HUES6 (cell line): Measurements from ENCODE around the gene SLAMF7.
"Not testable (repeated sequence)": the region's sequence is repeated elsewhere in the genome, so short reads cannot be mapped to it uniquely, and the experiment has no call there.

Experiments used
- H3K27ac ChIP-seq: 2 replicates; pipeline ENCODE4 v1.7.0; 2013; ENCODE audit warnings: low read depth, mild to moderate bottlenecking, low read length, inconsistent platforms
- H3K27me3 ChIP-seq: 2 replicates; pipeline ENCODE4 v1.6.1; 2013; ENCODE audit warnings: low read length; ENCODE audit not compliant: control insufficient read depth, insufficient read depth
- H3K36me3 ChIP-seq: 2 replicates; pipeline ENCODE4 v1.6.1; 2013; ENCODE audit warnings: low read length; ENCODE audit not compliant: control insufficient read depth, insufficient read depth
- H3K4me1 ChIP-seq: 2 replicates; pipeline ENCODE4 v1.6.1; 2013; ENCODE audit warnings: low read length; ENCODE audit not compliant: control insufficient read depth, insufficient read depth
- H3K4me3 ChIP-seq: 2 replicates; pipeline ENCODE4 v1.5.1; 2013; ENCODE audit warnings: low read depth, low read length
- H3K9ac ChIP-seq: one replicate; pipeline ENCODE4 v1.6.1; 2013; ENCODE audit warnings: mild to moderate bottlenecking, low read length
- H3K9me3 ChIP-seq: 2 replicates; pipeline ENCODE4 v1.6.1; 2013; ENCODE audit warnings: low read depth, low read length; ENCODE audit not compliant: control insufficient read depth, insufficient read depth

Gene SLAMF7

DNA sequence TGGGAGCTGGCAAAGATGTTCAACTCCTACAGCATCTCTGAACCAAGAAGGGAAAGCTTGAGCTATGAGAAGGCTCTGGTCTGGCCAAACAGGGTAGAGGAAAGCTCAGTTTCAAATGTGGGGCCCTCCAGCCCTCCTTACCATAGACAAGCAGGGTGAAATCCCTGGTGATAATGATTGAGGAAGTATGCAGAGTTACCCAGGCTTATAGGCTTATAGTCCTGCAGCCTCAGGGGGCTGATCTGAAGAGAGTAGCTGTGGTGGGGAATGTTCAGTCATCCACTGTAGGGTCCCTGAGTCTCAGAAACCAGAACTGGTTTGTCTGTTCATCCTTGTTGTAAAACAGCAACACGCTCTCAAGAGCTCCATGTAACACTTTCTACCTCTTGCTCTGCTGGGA is 37.1 kb downstream of the SLAMF7 start:
- Histone ChIP-seq H3K27ac (no peak overlapping the region), H3K36me3 (no peaks in the 10 kb centered on the region), H3K9me3 (no peaks in the 10 kb centered on the region; the same call in 1 of the 2 replicates), H3K4me1 (peaks cover 5% of the 10 kb centered on the region; the same call in 1 of the 2 replicates), H3K27me3 (no peaks in the 10 kb centered on the region), H3K9ac (no peak overlapping the region), H3K4me3 (no peak overlapping the region)

DNA sequence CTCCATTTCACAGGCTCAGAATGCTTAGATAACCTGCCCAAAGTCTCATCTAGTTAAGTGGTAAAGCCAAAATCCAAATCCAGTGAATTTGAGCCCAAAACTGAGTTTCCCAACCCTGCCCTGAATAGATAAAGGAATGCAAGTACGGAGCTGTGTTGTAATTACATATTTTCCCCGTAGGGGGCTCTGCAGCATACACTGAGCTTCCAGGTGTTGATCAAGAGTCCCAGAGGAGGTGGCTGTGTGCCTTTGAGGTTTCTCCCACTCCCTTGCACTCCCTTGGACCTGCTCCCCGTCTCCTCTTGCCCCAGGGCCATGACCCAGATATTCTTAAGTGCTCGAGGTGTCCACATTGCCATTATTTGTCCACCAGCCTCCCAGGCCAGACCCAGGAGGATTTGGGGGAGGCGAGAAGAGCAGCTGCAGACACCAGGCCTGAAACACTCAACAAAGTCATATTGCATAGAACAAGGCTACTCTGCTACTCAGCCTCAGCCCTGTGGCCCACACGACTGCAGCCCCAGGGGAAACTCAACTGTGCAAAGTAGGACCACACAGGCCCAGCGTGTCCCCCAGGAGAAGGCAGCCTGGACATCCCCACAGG is 38.5 kb downstream of the SLAMF7 start:
- 0 out of 2 replicates have a peak, but pooled peaks cover 5% of the 10 kb centered on the region for H3K9me3 ChIP-seq
- no peaks in the 10 kb centered on the region for H3K27me3 ChIP-seq
- H3K4me1 ChIP-seq, result peaks cover 5% of the 10 kb centered on the region; the same call in 1 of the 2 replicates
- H3K4me3 ChIP-seq, result no peak overlapping the region
- no peak overlapping the region for H3K9ac ChIP-seq
- no peak overlapping the region for H3K27ac ChIP-seq
- no peaks in the 10 kb centered on the region for H3K36me3 ChIP-seq

DNA sequence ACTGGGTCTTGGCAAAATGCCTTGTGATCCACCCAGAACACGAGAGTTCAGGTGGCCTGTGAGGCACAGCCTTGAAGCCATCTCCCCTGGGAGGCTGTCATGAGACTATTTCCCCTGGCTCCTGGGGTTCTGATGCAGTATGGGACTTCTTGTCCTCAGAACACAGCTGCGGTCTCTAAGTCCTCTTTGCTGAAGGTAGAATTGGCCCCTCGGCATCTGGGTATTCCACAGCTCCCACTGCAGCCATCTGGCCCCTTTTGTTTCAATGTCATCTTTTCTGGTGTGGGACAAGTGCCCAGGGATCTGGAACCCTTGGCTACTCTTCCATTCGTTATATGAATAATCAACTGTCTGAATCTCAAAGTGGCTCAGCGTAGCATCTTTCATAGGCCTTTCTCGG is 39.9 kb downstream of the SLAMF7 start:
- Histone ChIP-seq H3K9ac (no peak overlapping the region), H3K4me3 (no peak overlapping the region), H3K27me3 (no peaks in the 10 kb centered on the region), H3K9me3 (peaks cover 9% of the 10 kb centered on the region; the same call in 1 of the 2 replicates), H3K4me1 (peaks cover 1% of the 10 kb centered on the region; the same call in 1 of the 2 replicates), H3K36me3 (no peaks in the 10 kb centered on the region), H3K27ac (no peak overlapping the region)

DNA sequence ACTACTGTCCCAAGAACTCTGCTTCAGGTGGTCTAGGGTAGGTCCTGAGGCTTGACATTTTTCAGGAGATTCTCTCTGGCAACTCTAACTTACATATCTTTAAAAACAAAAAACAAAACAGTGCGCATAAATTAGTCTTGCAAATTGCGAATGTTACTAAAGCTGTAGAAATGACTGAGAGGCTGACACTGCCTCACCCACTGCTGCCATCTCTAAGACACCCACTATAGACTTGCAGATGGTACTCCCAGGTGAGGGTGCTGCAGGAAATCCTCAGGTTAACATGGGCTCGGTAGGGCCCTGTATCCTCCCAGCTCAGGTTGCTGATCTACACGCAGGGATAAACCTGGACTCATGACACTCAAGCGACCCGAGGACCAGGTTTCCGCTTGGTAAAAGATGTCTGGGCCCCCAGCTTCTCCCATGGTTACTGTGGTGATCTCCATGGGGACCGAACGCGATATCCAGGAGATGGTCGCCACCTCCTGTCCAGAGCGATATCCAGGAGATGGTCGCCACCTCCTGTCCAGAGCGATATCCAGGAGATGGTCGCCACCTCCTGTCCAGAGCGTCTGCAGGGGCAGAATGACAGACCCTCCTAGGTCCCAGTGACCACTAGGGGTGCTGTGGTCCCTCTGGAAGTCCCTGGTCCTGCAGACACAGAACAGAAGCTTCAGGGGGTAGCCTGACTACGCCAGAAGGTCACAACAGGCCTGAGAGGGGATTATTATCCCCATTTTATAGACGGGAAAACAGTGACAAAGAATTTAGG is 40.8 kb downstream of the SLAMF7 start:
- Histone ChIP-seq H3K36me3 (no peaks in the 10 kb centered on the region), H3K4me1 (no peaks in the 10 kb centered on the region), H3K9ac (no peak overlapping the region), H3K27ac (no peak overlapping the region), H3K27me3 (no peaks in the 10 kb centered on the region), H3K9me3 (peaks cover 9% of the 10 kb centered on the region; the same call in 1 of the 2 replicates), H3K4me3 (no peak overlapping the region)

DNA sequence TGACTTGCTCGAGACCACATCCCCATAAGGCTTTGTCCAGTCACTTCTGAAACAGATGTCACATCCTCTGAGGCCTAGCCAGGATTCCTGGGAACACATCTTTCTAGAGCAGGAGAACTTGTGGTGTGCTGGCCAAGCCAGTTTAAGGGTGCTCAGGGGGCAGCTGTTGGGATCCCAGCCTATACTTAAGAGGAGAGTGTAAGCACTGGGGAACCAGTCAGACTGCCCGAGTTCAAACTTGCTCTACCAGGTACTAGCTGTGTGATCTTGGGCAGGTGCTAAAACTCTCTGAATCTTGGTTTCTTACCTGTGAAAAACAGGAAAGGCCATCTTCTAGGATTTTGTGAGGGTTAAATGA is 41.3 kb downstream of the SLAMF7 start:
- H3K4me1 ChIP-seq, result no peaks in the 10 kb centered on the region
- H3K27me3 ChIP-seq, result no peaks in the 10 kb centered on the region

DNA sequence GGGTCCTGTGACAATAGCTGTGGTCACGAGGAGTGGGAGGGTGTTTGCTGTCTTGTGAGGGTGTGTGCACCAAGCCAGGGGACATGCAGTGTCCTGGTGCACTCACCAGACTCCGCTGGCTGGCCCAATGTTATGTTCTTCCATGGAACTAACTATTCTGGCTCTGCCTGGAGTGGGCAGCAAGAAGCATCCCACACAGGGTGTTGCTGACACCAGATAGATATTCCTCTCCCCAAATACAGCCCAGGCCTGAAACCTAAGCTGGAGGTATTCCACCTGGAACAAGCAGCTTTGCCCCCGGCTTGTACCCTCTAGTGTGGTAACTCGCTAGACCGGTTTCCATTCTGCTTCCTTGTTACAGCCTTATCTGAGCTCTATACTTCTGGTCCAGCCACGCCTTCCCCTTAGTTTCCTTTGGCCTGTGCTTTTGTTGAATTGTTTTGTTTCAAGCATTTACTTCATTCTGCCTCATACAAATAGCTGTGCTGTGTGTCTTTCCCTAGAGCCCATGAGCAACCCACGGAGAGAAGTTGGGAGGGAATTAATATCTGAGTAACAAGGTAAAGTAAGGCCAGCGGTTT is 42.2 kb downstream of the SLAMF7 start:
- no peak overlapping the region for H3K4me3 ChIP-seq

More for the DNA sequence above, 41.3 kb downstream of the SLAMF7 start:
- H3K4me3 ChIP-seq, result no peak overlapping the region
- H3K27ac ChIP-seq, result no peak overlapping the region
- no peak overlapping the region for H3K9ac ChIP-seq
- H3K36me3 ChIP-seq, result no peaks in the 10 kb centered on the region
- H3K9me3 ChIP-seq, result peaks cover 9% of the 10 kb centered on the region; the same call in 1 of the 2 replicates

DNA sequence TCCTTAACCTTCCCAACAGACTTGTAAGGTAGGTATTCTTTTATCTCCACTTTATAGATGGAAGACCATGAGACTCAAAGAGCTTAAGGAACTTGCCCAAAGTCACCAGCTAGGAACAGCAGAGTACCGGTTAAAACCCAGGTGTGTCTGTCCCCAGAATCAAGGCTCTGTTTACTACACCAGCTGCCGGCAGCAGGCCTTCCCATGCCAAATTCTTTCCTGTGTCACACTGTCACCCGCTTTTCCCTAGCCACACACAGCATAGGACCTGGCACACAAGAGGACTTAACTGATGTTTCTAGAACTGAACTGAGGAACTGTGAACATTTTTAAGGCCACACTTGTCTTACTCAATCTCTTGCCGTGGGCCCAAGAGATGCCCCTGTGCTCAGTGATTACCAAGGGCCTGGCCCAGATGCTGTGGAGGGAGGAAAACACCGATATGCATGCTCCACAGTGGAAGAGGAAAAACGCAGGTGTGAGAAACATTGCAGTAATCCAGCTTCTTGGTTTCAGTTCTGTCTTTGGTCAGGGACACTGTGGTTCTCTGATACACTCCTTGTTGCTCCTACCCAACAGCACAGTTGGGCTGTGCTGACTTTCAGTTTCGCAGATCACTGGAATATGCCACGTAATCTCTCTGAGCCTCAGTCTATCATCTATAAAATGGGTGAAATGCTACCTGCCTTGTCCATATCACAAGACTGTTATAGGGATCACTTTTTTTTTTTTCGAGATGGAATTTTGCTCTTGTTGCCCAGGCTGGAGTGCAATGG is 43.1 kb downstream of the SLAMF7 start:
- Histone ChIP-seq H3K9ac (no peak overlapping the region), H3K4me1 (no peaks in the 10 kb centered on the region), H3K36me3 (no peaks in the 10 kb centered on the region), H3K4me3 (no peak overlapping the region), H3K27me3 (no peaks in the 10 kb centered on the region), H3K27ac (no peak overlapping the region), H3K9me3 (peaks cover 9% of the 10 kb centered on the region; the same call in 1 of the 2 replicates)

More for the DNA sequence above, 42.2 kb downstream of the SLAMF7 start:
- Histone ChIP-seq H3K36me3 (no peaks in the 10 kb centered on the region), H3K27ac (no peak overlapping the region), H3K9me3 (peaks cover 9% of the 10 kb centered on the region; the same call in 1 of the 2 replicates), H3K27me3 (no peaks in the 10 kb centered on the region), H3K9ac (no peak overlapping the region), H3K4me1 (no peaks in the 10 kb centered on the region)

DNA sequence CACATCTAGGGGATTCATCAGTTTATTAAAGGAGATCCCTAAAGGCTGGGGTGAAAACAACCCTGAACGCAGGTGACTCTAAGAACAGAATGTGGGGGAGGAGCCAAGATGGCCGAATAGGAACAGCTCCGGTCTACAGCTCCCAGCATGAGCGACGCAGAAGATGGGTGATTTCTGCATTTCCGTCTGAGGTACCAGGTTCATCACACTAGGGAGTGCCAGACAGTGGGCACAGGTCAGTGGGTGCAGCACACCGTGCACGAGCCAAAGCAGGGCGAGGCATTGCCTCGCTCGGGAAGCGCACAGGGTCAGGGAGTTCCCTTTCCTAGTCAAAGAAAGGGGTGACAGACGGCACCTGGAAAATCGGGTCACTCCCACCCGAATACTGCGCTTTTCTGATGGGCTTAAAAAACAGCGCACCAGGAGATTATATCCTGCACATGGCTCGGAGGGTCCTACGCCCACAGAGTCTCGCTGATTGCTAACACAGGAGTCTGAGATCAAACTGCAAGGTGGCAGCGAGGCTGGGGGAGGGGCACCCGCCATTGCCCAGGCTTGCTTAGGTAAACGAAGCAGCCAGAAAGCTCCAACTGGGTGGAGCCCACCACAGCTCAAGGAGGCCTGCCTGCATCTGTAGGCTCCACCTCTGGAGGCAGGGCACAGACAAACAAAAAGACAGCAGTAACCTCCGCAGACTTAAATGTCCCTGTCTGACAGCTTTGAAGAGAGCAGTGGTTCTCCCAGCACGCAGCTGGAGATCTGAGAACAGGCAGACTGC is 44.1 kb downstream of the SLAMF7 start:
- not testable (repeated sequence) for H3K4me3 ChIP-seq, H3K27me3 ChIP-seq, H3K4me1 ChIP-seq, H3K9ac ChIP-seq, H3K36me3 ChIP-seq, H3K27ac ChIP-seq, H3K9me3 ChIP-seq

DNA sequence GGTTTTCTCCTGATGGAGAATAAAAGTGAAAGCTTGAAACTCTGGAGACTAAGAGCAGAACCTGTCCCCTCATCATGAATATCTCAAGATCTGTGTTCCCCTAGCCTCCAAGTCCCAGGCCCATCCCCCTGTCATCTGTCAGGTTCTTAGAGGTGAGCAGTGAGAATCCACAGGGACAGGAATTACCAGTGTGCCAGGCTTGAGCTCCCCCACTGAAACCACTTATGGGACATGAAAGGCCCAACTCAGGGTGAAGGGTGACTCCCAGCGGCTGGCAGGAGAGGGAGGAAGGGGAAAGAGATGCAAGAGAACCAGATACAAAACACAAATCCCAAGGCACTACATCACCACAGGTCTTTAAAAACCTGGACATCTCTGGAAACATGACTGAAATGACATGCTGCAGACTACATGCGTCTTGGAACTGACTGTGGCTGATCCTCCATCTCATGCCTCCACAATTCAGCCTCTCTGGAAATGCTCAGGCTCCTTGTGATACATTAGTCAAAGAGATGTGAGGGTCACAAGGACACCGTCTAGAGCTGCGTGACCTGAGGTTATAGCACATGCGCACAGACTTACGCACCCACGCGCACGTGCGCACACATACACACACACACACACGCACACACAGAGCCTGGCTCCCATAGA is 50.1 kb downstream of the SLAMF7 start:
- H3K4me3 ChIP-seq, result no peak overlapping the region
- no peaks in the 10 kb centered on the region for H3K27me3 ChIP-seq
- no peaks in the 10 kb centered on the region for H3K9me3 ChIP-seq
- no peaks in the 10 kb centered on the region for H3K36me3 ChIP-seq
- H3K27ac ChIP-seq, result no peak overlapping the region
- H3K4me1 ChIP-seq, result no peaks in the 10 kb centered on the region
- no peak overlapping the region for H3K9ac ChIP-seq
